Heart left ventricle (tissue), 16 donors: Measurements from ENCODE around the gene TMTC2. TPM values are rescaled to one million over a fixed set of nuclear protein-coding genes. Genes with fewer than 3 reads are reported as not detected.
A peak's percentile ranks its signal among the peaks of the same experiment; 100 is the strongest.

Experiments used
- ATAC-seq, 4 donors: fragments of 200-7000 bp; cut with Tn5 transposase; one replicate each; pipeline ENCODE4 v1.9.1; 2020 to 2022; ENCODE audit warnings: moderate library complexity in 4 of 4, mild to moderate bottlenecking in 3 of 4, moderate number of reproducible peaks in 1 of 4
- DNase-seq, 5 donors: peaks; one replicate each; pipeline ENCODE4 v3.0.0-alpha.2; 2020
- H3K27ac ChIP-seq, 12 donors: fragments of 200-600 bp; sonication (generic) in 4 of 12; one replicate each; pipeline versions ENCODE4 v1.5.0 to v1.8.0; 2016 to 2022; ENCODE audit warnings: mild to moderate bottlenecking in 2 of 12
- H3K27me3 ChIP-seq, 9 donors: fragments of 200-600 bp; sonication (generic) in 2 of 9; one replicate each; pipeline versions ENCODE4 v1.5.1 to v1.8.0; 2016 to 2022; ENCODE audit warnings: mild to moderate bottlenecking in 3 of 9
- H3K36me3 ChIP-seq, 9 donors: fragments of 200-600 bp; sonication (generic) in 2 of 9; one replicate each; pipeline versions ENCODE4 v1.5.0 to v1.8.0; 2018 to 2022; ENCODE audit warnings: mild to moderate bottlenecking in 2 of 9
- H3K4me1 ChIP-seq, 12 donors: fragments of 200-600 bp; sonication (generic) in 4 of 12; one replicate each; pipeline versions ENCODE4 v1.5.0 to v1.8.0; 2016 to 2022; ENCODE audit warnings: mild to moderate bottlenecking in 3 of 12
- H3K4me3 ChIP-seq, 12 donors: fragments of 200-600 bp; sonication (generic) in 4 of 12; one replicate each; pipeline versions ENCODE4 v1.5.0 to v1.8.0; 2017 to 2022; ENCODE audit warnings: mild to moderate bottlenecking in 9 of 12, moderate library complexity in 4 of 12
- H3K9me3 ChIP-seq, 12 donors: fragments of 200-600 bp; sonication (generic) in 4 of 12; one replicate each; pipeline versions ENCODE4 v1.5.0 to v1.8.0; 2016 to 2022; ENCODE audit warnings: mild to moderate bottlenecking in 1 of 12
- POLR2A ChIP-seq, 2 donors: fragments of 450-650 bp; IDR thresholded peaks; one replicate each; pipeline ENCODE4 v1.6.1; 2017; ENCODE audit warnings: antibody characterized with exemption in 2 of 2, mild to moderate bottlenecking in 2 of 2, moderate library complexity in 2 of 2
- WGBS, 4 donors: extraction: QIAGEN DNeasy Blood & Tissue Kit in 2 of 4; methylation state at CpG; one replicate each; pipeline versions ENCODE4 v1.1.5 to v1.1.7; 2013 to 2018; 5-methylcytosine and 5-hydroxymethylcytosine counted together
- intact Hi-C, 10 donors: fragments of 100-400 bp; cut with DNase I; formaldehyde crosslinking; loops; one replicate each; pipeline versions ENCODE4 v1.11.1 to v1.14.2; 2022
- polyA plus RNA-seq, 2 donors: library from polyadenylated mRNA; stranded (reverse); fragments of 200-250 nt; gene quantifications; one replicate each; pipeline ENCODE4 v1.2.3, GENCODE V29; 2013
- total RNA-seq, 9 donors: library from RNA; depleted of rRNA in 2 of 9; stranded (reverse); fragments of >200 nt in 2 of 9; fragmentation: NEBNext Ultra II Directional in 3 of 9; extraction: Animal tissue kit (Norgen Biotek cat#: 25700) in 3 of 9; gene quantifications; one replicate each; pipeline versions ENCODE4 v1.1.0 to v1.2.4, GENCODE V29; 2016 to 2023
- TF ChIP-seq, protein P1 (sequence below), 12 donors: fragments of 200-600 bp; sonication (generic) in 4 of 12; IDR thresholded peaks; one replicate each; pipeline versions ENCODE4 v1.5.0 to v1.8.0; 2018 to 2022; ENCODE audit warnings: antibody characterized with exemption in 12 of 12, mild to moderate bottlenecking in 5 of 12
- donor health status: ischemic (EF 13 %, LVEDD 7.1; RV severe dilation, severe dysfunction).
- donor health status: healthy with polysubstance abuse.
- donor health status: DM: no; HTN: yes; CAD: no.
- donor health status: DM: no; HTN: no; CAD: no.
- donor health status: ischemic (EF 25% LVEDD 6.9; RV normal size, moderate dysfunction).
- donor health status: ischemic (EF 25% LVEDD 5.7; RV mildly dilated, moderate dysfunction).
- donor health status: healthy.
- donor health status: DM: yes; HTN: yes; CAD: no.
- donor health status: ischemic (EF 35%, LVEDD 5.7; RV mildly dilated, moderate dysfunction).
- donor health status: nonischemic (EF 11% LVEDD 7.7; RV severe dilation, severe dysfunction).
- donor health status: DM: yes; HTN: yes; CAD: no.
- donor health status: PGD.
- donor health status: ischemic (EF 29% LVEDD 5.4; RV normal size, mild dysfunction).
- donor health status: nonischemic (EF 23%, LVEDD 6.1; RV moderate dilation, normal function).

TMTC2 gene
- total and polyA plus RNA-seq, 11 donors: 1.1 to 5.7 (median 3.3) TPM

DNA sequence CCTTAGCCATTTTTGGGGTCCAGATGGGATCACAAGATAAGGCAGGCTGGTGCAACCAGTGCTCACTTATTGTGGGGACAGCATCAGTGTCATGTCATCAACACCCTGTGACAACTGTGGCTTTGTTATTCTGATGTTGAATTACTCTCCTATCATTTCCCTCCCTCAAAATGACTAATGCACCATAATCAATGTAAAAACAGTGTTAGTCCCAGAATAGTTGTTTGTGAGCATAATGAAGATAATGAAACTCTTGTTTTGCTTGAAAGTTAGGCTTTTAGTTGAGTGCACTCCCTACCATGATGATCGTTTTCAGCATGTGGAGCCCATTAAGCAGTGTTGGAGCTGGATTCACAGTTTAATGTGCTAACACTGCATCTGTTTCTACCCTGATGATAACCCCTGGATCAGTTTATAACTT is 151.4 kb downstream of the TMTC2 start:
- 53 to 68% (median 56%) methylated on average over 1 of the region's 1 CpG for WGBS, 4 donors
- no peaks in the 10 kb centered on the region for H3K27me3 ChIP-seq
- peak overlapping the region in 2 of 12 donors; percentile 1 to 56 for H3K27ac ChIP-seq

DNA sequence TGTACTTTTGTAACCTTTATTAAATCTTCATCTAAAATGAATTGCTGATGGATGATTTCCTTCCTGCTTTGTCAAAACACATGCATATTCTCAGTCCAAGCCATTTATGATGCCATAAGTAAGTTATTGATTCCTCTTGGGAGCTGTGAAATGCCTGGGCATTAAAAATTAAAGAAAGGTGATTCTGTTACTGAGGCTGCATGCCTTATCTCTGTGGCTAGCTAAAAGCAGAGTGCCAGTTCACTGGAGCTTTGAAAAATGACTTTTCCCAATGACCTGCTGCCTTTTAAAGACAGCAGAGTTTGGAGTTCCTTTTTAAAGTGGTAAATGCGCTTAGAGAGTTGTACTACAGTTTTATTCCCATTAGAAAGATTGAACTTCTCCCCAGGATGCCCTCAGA is 152.1 kb downstream of the TMTC2 start:
- WGBS, 4 donors: 88 to 97% (median 96%) methylated on average over 1 of the region's 1 CpG
- TF ChIP-seq, protein P1, sequence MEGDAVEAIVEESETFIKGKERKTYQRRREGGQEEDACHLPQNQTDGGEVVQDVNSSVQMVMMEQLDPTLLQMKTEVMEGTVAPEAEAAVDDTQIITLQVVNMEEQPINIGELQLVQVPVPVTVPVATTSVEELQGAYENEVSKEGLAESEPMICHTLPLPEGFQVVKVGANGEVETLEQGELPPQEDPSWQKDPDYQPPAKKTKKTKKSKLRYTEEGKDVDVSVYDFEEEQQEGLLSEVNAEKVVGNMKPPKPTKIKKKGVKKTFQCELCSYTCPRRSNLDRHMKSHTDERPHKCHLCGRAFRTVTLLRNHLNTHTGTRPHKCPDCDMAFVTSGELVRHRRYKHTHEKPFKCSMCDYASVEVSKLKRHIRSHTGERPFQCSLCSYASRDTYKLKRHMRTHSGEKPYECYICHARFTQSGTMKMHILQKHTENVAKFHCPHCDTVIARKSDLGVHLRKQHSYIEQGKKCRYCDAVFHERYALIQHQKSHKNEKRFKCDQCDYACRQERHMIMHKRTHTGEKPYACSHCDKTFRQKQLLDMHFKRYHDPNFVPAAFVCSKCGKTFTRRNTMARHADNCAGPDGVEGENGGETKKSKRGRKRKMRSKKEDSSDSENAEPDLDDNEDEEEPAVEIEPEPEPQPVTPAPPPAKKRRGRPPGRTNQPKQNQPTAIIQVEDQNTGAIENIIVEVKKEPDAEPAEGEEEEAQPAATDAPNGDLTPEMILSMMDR (IDR thresholded peaks at IDR 0.05): no peak
- TF ChIP-seq POLR2A (IDR thresholded peaks at IDR 0.05): no peak
- H3K27ac ChIP-seq: peak overlapping the region in 2 of 12 donors; percentile 13 to 17
- no peaks in the 10 kb centered on the region for H3K36me3 ChIP-seq
- DNase-seq (no peak), ATAC-seq (no peak)
- intact Hi-C loops: no loop called here
- no peaks in the 10 kb centered on the region for H3K27me3 ChIP-seq
- no peak overlapping the region for H3K4me3 ChIP-seq
- no peaks in the 10 kb centered on the region for H3K9me3 ChIP-seq
- H3K4me1 ChIP-seq: peaks cover 0 to 6% (median 0%) of the 10 kb centered on the region in 12 donors

More for the DNA sequence above, 151.4 kb downstream of the TMTC2 start:
- intact Hi-C loops: no loop called here
- H3K4me3 ChIP-seq: no peak overlapping the region
- no peaks in the 10 kb centered on the region for H3K9me3 ChIP-seq
- ATAC-seq (peak in 2 of 4 donors; percentile 42 to 52), DNase-seq (no peak)
- no peak for TF ChIP-seq POLR2A (IDR thresholded peaks at IDR 0.05)
- TF ChIP-seq, protein P1 (IDR thresholded peaks at IDR 0.05): no peak
- H3K4me1 ChIP-seq: peaks cover 0 to 7% (median 0%) of the 10 kb centered on the region in 12 donors
- no peaks in the 10 kb centered on the region for H3K36me3 ChIP-seq

DNA sequence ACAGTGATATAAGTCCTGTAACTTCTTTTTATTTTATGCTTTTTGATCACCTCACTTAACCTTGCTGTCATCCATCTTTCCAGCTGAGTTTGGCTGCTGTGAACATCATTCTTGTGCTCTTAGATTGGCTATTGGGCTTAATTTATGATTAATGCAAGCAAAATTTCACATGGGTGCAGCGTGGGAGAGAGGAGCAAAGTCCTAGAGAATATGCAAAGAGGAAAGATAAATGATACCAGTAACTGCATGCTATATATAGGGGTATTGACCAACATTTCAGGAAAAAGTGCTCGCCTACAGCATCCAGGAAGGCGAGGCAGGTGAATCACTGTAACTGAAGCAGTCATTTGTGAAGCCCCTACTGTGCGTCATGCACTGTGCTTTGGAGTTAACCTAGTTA is 153.1 kb downstream of the TMTC2 start:
- H3K9me3 ChIP-seq: no peaks in the 10 kb centered on the region
- H3K4me1 ChIP-seq: peaks cover 0 to 6% (median 0%) of the 10 kb centered on the region in 12 donors
- TF ChIP-seq, protein P1 (IDR thresholded peaks at IDR 0.05): no peak
- no peak for TF ChIP-seq POLR2A (IDR thresholded peaks at IDR 0.05)
- H3K27me3 ChIP-seq: no peaks in the 10 kb centered on the region
- no peak overlapping the region for H3K4me3 ChIP-seq
- DNase-seq (no peak), ATAC-seq (no peak)
- intact Hi-C loops: no loop called here
- 93 to 95% (median 95%) methylated on average over 4 of the region's 4 CpGs for WGBS, 4 donors
- H3K36me3 ChIP-seq: no peaks in the 10 kb centered on the region
- H3K27ac ChIP-seq: no peak overlapping the region

DNA sequence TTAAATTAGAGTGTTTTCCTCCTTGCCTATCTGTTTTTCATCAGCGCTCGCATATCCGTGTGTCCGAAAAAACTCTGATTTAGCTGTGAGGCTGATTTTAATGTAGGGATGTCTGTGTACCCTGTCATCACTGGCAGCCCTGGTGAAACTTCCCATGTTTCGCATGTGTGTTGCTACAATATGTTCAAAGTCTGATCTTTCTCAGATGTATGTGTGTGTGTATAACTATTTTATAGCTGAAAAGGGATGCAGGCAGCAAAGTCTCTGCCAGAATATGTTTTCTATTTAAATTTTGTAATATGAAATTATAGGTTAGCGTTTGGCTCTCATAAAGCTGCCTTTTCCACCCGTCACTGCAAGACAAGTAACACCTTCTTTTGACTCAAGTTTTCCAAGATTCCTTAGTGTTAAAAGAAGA is 154.8 kb downstream of the TMTC2 start:
- H3K4me1 ChIP-seq: peaks cover 0 to 5% (median 0%) of the 10 kb centered on the region in 12 donors
- DNase-seq: no peak
- TF ChIP-seq, protein P1 (IDR thresholded peaks at IDR 0.05): no peak
- TF ChIP-seq POLR2A (IDR thresholded peaks at IDR 0.05): no peak
- no peaks in the 10 kb centered on the region for H3K27me3 ChIP-seq
- ATAC-seq: no peak
- no peak overlapping the region for H3K27ac ChIP-seq
- no peaks in the 10 kb centered on the region for H3K36me3 ChIP-seq
- WGBS, 4 donors: 79 to 86% (median 82%) methylated on average over 7 of the region's 7 CpGs
- intact Hi-C loops: no loop called here
- H3K9me3 ChIP-seq: no peaks in the 10 kb centered on the region
- H3K4me3 ChIP-seq: peak overlapping the region in 1 of 12 donors; percentile 10
